Measurements from ENCODE around the gene ARHGAP32.

GRCh38 chr11:129148487-129148886, 43.6 kb downstream of the ARHGAP32 start:
- TF ChIP-seq CTCF (IDR thresholded peaks at IDR 0.05; ENCODE audit: insufficient read depth, low read length, poor library complexity, severe bottlenecking) (no peak), EZH2phosphoT487 (conservative IDR thresholded peaks at IDR 0.05; ENCODE audit: low read length) (no peak)
